Measurements from ENCODE around the gene ADAMTS14.
A peak's percentile ranks its signal among the peaks of the same experiment; 100 is the strongest.
"Not testable (repeated sequence)": the region's sequence is repeated elsewhere in the genome, so short reads cannot be mapped to it uniquely, and the experiment has no call there.

The ADAMTS14 gene

GRCh38 chr10:70753841-70754621, 81.7 kb downstream of the ADAMTS14 start:
- DNase-seq (ENCODE audit: low read depth): no peak

DNA sequence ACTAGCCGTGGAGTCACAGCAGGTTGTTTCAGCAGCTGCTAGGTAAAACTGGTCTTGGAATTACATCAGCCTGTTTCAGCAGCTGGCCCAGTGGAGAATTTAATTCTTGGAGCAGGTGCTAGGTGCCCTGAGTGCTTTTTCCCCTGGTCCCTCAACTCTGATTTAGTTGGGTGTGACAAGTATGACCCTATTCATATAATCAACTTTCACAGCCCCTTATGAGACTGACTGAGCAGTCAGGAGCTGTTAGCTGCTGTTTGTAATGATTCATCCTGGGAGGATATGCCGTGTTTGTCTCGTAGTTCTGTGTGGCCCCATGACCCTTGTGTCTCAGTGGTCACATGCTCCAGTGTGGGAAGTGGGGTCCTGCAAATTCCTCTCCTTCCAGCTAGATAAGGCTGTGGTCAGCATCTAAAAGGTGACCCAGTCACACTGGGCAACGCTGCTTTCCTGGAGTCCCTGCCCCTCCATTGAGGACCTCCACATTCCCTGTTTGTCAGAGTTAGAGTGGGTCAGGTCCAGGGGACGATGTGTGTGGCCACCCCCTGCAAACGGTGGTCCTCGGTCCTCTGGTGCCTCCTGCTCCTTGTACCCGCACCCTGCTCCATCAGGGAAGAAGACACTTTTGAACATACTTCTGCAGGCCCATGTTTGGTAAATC, 84.5 kb downstream of the ADAMTS14 start:
- no peak for DNase-seq (ENCODE audit: low read depth)

DNA sequence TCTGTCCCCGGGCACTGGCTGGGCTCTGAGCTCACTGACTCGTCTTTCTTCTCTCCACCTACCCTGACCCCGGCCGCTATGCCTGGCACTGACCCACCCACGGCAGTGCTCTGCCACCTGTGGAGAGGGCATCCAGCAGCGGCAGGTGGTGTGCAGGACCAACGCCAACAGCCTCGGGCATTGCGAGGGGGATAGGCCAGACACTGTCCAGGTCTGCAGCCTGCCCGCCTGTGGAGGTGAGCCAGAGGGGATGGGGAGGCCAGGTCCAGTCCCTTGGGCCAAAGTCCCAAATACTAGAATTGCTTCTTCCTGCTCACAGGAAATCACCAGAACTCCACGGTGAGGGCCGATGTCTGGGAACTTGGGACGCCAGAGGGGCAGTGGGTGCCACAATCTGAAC, 85.5 kb downstream of the ADAMTS14 start:
- DNase-seq (ENCODE audit: low read depth): no peak

GRCh38 chr10:70758757-70759514, 86.6 kb downstream of the ADAMTS14 start:
- DNase-seq (ENCODE audit: low read depth): peak; percentile 33

- DNase-seq (ENCODE audit: low read depth): no peak
Observed at GRCh38 chr10:70759781-70760180, 87.5 kb downstream of the ADAMTS14 start.

- DNase-seq (ENCODE audit: low read depth): no peak
Observed at GRCh38 chr10:70760271-70760787, 88.0 kb downstream of the ADAMTS14 start.

GRCh38 chr10:70761031-70761601, 88.8 kb downstream of the ADAMTS14 start:
- no peak for DNase-seq (ENCODE audit: low read depth)

- no peak for DNase-seq (ENCODE audit: low read depth)
Observed at GRCh38 chr10:70761727-70762350, 89.5 kb downstream of the ADAMTS14 start.

GRCh38 chr10:70762441-70763175, 90.3 kb downstream of the ADAMTS14 start:
- no peak for DNase-seq (ENCODE audit: low read depth)

DNA sequence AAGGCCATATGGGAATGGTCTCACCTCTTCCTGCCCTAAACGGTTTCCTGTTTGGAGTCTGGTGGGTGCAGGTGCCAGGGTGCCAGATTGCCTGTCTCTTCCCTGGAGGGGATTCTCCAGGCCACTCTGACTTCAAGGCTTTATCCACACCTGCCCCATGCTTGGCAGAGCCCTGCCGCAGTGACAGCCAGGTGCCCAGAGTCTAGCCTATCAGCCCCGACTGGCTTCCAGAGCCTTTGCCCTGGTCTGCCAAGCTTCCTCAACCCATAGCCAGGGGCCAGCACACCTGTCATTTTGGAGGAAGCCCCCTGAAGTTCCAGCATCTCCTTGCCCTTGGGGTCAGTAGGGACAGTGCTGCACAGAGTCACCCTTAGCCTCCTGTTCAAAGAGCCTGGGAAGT, 91.3 kb downstream of the ADAMTS14 start:
- no peak for DNase-seq (ENCODE audit: low read depth)

DNA sequence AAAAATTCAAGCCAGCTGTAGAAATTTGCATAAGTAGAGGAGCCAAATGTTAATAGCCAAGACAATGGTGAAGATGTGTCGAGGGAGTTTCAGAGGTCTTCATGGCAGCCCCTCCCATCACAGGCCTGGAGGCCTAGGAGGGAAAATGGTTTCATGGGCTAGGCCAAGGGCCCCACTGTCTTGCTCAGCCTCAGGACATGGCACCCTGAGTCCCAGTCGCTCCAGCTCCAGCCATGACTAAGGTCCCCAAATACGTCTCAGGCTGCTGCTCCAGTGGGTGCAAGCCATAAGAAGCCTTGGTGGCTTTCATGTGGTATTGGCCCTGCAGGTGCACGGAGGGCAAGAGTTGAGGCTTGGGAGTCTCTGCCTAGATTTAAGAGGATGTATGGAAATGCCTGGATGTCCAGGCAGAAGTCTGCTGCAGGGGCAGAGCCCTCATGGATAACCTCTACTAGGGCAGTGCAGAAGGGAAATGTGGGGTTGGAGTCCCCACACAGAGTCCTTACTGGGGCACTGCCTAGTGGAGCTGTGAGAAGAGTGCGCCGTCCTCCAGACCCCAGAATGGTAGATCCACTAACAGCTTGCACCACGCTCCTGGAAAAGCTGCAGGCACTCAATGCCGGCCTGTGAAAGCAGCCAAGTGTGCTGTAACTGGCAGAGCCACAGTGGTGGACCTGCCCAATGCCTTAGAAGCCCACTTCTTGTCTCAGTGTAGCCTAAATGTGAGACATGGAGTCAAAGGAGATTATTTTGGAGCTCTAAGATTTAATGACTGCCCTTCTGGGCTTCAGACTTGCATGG, 93.7 kb downstream of the ADAMTS14 start:
- no peak for DNase-seq (ENCODE audit: low read depth)

- not testable (repeated sequence) for DNase-seq (ENCODE audit: low read depth)
Observed at GRCh38 chr10:70768026-70768685, 95.8 kb downstream of the ADAMTS14 start.

DNA sequence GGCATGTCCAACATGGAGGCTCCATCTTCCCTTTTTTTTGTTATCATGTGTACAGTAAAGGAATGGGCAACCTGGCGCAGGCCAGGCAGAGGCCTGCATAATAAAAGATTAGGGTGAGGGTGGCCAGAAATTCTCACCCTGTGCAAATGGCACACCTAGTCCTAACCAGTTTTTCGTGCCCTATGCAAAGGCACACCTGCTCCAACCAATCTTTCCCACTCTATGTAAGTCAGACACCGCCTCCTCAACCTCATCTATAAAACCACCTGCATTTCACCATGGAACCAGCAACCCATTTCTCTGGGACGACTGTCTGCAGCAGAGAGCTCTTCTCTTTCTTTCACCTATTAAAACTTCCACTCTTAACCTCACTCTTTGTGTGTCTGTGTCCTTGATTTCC, 96.8 kb downstream of the ADAMTS14 start:
- DNase-seq (ENCODE audit: low read depth): no peak

DNA sequence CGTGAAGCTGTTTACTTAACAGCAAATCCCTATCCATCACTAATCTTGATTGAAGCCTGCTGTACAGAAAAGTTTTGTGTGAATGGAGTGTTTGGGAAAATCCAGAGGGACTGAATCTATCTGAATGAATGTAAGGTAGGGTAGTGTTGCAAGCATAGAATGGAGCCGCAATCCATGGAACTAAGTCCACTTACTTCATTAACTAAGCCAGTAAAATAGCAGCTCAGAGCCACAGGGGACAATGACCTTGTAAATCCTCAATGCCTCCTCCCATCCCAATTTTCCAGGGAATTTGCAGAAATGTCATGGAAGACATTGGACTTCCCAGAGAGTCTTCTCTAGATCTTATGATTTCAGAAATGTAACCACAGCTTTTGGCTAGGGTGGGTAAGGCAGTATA, 97.7 kb downstream of the ADAMTS14 start:
- no peak for DNase-seq (ENCODE audit: low read depth)

DNA sequence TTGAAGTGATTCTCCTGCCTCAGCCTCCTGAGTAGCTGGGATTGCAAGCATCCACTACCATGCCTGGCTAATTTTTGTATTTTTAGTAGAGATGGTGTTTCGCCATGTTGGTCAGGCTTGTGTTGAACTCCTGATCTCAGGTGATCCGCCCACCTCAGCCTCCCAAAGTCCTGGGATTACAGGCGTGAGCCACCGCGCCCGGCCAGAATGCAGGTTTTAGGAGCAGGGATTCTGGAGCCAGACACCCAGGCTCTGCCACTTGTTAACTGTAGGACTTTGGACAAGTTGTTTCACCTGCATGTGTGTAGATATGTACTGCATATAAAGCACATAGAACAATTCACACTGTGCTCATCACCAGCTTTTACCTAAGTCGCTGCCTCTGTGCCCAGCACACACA, 98.2 kb downstream of the ADAMTS14 start:
- DNase-seq (ENCODE audit: low read depth): not testable (repeated sequence)

DNA sequence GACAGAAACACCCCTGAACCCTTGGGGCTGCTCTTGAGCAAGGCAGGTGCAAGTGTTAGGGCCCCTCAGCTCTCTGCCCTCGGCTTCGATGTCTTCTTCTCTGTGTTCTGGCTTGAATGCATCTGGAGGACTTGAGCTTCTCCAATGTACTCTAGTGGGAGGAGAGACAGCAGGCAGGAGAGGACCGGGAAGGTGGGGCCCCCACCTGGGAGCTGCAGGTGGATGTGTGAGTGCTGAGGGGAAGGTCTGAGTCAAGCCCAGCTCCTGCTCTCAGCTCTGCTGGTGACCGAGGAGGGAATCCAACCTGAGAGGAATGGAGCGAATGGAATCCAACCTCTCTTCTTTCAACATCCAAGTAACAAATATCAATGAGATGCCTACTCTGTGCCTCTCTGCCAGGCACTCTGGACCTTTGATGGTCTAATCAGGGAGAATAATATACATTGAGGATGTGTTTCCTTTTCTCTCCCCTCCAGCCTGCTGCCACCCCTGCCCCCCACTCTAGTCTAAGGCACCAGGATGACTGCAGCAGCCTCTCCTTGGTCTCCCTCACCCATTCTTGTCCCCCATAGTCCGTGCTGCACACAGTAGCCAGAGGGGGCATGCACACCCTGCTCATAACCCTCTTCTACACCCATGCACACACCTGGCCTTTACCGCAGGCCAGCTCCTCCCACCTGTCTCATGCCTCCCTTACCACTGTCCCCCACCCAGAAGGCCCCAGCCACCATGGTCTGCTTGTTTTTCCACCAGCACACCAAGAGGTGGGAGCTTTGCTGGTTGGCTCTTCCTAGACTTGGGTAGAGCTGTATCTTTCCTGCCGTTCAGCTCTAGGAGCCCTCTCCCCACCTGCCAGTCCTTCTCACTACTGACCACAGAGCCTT, 99.2 kb downstream of the ADAMTS14 start:
- no peak for DNase-seq (ENCODE audit: low read depth)

DNA sequence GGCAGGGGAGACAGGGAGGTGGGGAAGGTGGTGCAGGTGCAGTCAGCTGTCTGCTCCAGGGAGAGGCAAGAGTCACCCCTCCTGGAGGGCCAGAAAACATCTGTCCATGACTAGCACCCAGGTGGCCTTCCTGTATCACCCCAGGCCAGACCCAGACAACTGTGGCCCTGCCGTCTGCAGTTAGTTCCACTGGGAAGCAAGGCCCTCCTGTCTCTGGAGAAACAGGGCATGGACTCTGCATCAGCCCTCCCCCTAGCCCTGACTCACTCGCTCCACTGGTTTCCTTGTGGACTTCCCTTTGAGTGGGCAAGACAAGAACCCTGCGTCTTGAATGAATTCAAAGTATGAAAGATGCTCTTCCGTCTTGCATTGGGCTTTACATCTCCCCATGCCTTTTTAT, 100.3 kb downstream of the ADAMTS14 start:
- DNase-seq (ENCODE audit: low read depth): no peak

DNA sequence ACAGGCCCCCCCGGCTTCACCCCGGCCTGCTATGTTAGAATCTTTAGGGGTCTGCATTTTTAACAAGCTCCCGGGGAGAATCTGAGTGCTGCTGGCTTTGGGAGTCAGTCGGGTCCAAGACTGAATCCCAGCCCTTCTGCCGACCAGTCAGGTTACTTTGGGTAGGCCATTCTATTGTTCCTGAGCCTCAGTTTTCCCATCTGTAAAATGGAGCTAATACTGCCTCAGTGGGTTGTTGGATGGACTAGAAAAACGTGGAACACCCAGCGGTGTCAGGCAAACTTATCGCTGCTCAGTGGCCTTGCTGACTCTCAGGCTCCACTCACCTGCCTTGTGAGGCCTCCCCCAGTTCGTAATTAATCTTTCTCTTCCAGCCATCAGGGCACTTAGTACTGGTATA, 101.2 kb downstream of the ADAMTS14 start:
- no peak for DNase-seq (ENCODE audit: low read depth)

All from activated T-helper 1 cell treated with Interleukin-2 at 50 U/mL for 16 hours (primary cell).